CD4-positive, alpha-beta T cell treated with Interferon alpha-2 for 1 hour (primary cell): Measurements from ENCODE around the gene RPS6KA2.
"Not testable (repeated sequence)": the region's sequence is repeated elsewhere in the genome, so short reads cannot be mapped to it uniquely, and the experiment has no call there.

Experiments
- DNase-seq, 2 donors: peaks; one replicate each; pipeline ENCODE4 v3.0.0-alpha.2; 2020 to 2022

Gene RPS6KA2

GRCh38 chr6:166588691-166589336 lies 38.2 kb downstream of the RPS6KA2 start:
- no peak for DNase-seq

DNA sequence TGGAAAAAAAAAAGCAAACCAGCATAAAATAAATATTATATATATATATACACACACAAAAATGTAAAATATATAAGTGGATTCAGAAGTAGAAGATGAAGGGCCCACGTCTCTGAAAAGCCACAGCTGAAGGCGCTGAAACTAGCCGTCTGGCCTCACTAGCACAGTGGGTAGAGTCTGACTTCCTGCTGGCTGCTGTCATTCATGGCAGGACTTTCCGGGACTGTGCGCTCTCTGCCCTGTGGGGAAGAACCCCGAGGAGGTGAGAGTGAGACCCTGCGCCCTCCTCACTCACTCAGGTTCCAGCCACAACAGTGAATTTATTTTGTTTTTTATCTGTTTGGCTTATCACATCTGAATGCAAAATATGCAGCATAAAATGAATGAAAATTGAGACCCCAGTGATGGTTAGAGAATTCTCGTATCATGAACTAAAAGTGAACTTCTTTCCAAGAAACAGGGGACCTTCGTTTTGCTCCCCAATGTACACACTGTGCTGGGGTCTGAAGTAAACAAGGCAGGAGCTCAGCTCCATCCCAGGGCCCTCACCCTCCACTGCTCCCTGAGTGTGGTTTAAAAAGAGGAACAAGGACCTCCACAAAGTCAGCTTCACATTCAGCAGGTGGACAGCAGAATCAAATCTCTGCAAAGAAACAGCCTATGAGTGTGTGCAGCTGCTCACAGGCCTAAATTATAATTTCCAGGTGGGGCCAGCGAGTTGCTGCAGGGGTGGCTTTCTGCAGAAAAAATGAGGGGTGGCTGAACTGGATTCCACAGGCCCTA lies 39.2 kb downstream of the RPS6KA2 start:
- peak in 1 of 2 donors; percentile 20 for DNase-seq

- DNase-seq = peak; percentile 68 to 71
These were observed 40.5 kb downstream of the RPS6KA2 start, which contains the start of gene RAMACL for GRCh38 chr6:166586424-166587156. RAMACL (minus strand) TSS chr6:166586678; CDS start chr6:166586477, 201 bp downstream.

DNA sequence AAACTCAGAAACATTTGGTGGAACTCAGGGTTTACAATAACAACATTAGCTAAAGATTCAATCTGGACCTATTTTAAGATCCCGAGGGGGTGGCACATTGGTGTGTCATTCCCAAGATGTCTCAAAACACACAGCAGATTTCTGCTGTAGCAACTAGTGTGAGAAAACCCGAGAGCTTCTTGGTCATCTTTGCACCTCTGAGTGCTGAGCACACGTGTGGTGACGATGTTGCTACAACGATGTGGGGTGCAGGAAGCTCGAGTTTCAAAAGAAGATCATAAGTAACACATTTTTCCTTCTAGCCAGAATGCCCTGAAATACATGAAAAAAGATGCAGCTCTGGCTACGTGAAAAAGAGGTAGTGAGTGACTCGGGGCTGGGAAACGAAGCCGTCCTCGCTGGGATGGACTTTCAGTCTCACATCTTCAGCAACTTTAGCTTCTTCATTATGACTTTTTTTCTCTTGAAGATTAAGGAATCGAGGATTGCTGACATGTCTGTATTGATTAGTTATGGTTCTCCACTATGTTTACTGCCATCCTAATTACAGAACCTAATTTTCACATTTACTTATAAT lies 42.1 kb downstream of the RPS6KA2 start:
- no peak for DNase-seq

- DNase-seq = no peak
These were observed 42.9 kb downstream of the RPS6KA2 start for GRCh38 chr6:166584155-166584554.

DNA sequence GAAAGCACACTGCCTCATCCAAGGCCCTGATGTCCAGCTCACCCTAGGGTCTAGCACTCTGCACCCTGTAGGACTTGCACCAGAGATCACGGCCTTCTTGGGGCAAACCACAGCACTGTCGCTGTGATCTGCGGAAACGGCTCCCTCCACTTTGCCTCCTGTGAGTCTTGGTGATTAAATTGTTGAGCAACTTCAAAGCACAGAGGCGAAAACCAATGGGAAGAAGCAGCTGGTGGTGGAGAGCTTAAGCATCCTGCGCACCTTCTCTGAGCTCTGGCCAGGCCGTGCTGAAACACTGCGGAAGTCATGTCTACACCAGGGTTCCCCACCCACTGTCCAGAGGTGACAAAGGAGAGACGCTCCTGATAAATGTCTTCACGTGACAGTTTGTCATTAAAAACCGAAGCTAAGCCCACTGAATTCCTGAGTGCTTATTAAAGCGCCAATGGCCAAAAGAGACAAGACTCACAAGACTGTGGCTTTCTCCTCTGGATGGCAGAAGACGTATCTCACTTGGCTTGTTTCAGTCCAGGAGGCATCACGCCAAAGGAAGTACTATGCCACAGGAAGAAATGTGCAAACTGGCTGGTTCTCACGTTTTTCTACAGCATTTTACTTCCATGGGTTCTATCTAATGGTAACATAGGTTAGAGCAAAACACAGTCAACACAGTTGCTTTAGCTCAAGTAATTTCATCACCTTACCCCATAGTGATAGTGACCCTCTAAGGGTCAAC lies 43.7 kb downstream of the RPS6KA2 start:
- DNase-seq = no peak

GRCh38 chr6:166582258-166582657 lies 44.8 kb downstream of the RPS6KA2 start:
- DNase-seq = no peak

- DNase-seq = not testable (repeated sequence)
These were observed 45.2 kb downstream of the RPS6KA2 start for GRCh38 chr6:166581801-166582200.

DNA sequence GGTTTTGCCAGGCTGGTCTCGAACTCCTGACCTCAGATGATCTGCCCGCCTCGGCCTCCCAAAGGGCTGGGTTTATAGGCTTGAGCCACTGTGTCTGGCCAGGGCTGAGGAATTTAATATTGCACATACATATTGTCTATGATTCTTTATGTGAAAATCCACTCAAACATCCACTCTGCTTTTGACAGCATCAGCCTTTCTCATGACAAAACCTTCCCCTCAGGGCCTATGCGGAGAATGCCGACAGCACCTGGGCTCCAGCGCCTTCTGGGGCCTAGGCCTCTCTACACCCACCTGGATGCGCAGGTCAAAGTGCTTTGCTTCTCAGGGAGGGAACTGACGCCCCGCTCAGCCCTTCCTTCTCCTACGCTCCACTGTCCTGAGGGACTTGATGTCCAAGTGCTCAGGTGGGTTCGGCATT lies 46.0 kb downstream of the RPS6KA2 start:
- no peak for DNase-seq

GRCh38 chr6:166580076-166581050 lies 46.7 kb downstream of the RPS6KA2 start:
- no peak for DNase-seq

DNA sequence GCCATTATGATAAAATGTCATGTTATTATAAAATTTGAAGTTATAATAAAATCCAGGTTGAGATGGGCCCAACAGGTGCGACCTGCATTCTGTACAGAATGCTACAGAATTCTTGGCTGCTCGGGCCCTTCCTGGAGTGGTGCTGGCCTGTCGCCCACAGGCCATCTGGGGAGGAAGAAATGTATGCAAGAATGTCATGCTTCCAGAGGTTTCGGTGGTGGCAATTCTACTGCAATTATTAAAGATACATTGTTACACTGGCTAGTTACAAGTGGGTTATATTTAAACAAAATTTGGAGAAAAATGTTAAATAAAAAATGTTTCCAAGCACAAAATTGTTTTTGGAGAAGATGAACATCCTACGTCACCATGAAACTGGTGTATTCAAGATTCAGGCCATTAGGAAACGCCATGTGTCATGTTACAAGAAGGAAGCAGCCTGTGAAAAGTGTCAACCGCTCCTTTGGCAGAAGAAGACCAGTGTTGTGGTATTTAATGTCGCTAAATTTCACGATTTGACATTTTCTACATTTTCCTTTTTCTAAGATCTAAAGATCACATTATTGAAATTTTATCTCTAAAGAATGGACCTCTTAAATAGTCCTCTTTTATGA lies 47.7 kb downstream of the RPS6KA2 start:
- no peak for DNase-seq

GRCh38 chr6:166578536-166579236 lies 48.4 kb downstream of the RPS6KA2 start:
- no peak for DNase-seq

DNA sequence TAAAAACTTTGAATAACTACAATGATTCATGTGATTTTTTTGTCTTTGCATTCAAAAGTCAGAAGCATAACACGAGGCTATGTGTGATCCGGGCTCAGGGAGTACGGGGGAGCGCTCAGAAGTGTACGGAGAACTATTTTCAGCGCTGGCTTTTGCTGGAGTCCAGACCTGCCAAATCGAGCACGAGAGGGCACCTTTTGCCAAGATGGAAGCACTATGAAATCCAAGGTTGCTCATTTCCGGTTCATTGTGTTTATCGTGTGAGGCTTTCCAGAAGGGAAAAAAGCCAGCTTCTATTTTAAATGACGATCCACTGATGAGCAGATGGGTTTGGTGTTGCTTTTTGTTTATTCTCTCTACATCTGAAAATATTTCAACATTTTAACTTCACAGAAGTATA lies 51.8 kb downstream of the RPS6KA2 start:
- no peak for DNase-seq

- DNase-seq = no peak
These were observed 53.4 kb downstream of the RPS6KA2 start for GRCh38 chr6:166573511-166574216.

GRCh38 chr6:166572370-166573261 lies 54.4 kb downstream of the RPS6KA2 start:
- DNase-seq = no peak

- DNase-seq = no peak
These were observed 55.9 kb downstream of the RPS6KA2 start for GRCh38 chr6:166570929-166571713.

DNA sequence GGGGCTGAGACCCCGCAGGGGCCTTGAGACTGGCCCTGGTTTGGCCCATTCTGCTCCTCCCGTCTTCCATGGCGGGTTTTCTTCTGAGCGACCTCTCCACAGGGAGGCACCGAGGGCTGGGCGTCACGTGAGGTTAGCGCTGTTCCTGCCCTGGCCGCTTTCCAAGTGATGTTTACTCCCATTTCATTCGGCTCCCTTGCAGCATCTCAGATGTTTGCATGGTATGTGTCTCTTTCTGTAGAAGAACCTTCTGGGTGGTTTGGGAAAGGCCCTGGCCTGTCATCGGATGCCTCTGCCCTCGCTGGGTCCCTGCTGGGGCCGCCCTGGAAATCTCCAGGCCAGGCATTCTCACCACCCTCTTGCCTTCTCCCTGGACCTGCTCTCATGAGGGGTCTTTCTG lies 57.8 kb downstream of the RPS6KA2 start:
- DNase-seq = no peak

DNA sequence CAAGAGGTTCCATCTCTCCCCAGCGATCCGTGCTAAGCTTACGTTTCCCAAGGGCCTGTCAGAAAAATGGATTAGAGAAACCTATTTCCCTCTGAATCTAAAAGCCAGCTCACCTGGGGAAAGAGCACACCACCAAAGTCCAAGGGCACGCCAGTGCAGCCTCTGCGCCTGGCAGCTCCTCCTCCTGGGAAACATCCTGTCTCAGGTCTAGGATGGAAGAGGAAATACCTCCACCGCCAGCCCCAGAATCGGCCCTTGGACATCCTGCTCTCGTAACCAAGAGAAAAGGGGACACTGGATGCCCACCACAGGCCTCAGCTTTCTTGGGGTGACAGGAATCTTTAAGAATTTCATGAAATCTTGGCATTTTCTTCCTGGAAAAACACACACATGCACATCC lies 59.2 kb downstream of the RPS6KA2 start:
- no peak for DNase-seq
